SK-N-SH (cell line): Measurements from ENCODE around the gene EIF5. TPM values are rescaled to one million over a fixed set of nuclear protein-coding genes. Genes with fewer than 3 reads are reported as not detected.

Experiments
- CTCF ChIA-PET: fragments of 300-600, 350-600 bp; formaldehyde crosslinking; extraction: SDS; loops from one replicate; lab custom pipeline; 2021; lab: Yijun Ruan, JAX
- POLR2A ChIA-PET: fragments of 350-600 bp; sonication (Branson Sonifier 250); formaldehyde crosslinking; extraction: SDS; loops from one replicate; lab custom pipeline; 2020; ENCODE audit warnings: antibody characterized with exemption, inconsistent platforms; lab: Yijun Ruan, JAX
- DNase-seq: peaks from one replicate; pipeline ENCODE4 v3.0.0; 2012
- H2AFZ ChIP-seq: fragments of 200-600 bp; sonication (generic); 2 replicates; pipeline ENCODE4 v1.8.1; 2016; ENCODE audit warnings: antibody characterized with exemption, mild to moderate bottlenecking, low read depth
- H3F3A ChIP-seq: fragments of 200-600 bp; sonication (generic); replicated peaks from 2 replicates; pipeline ENCODE3; 2016; ENCODE audit warnings: antibody characterized with exemption, mild to moderate bottlenecking; ENCODE audit not compliant: insufficient read depth
- H3K27ac ChIP-seq, 2 experiments: fragments of 200-500 bp in 1 of 2; fragments of 200-600 bp in 1 of 2; sonication (Bioruptor generic) in 1 of 2; sonication (generic), shearing (Covaris generic) in 1 of 2; 2 replicates each; pipeline versions ENCODE4 v1.5.1 to v1.6.1; 2014 to 2016; ENCODE audit warnings: low read depth in 2 of 2, inconsistent platforms in 1 of 2, low read length in 1 of 2, mild to moderate bottlenecking in 1 of 2, mixed read lengths in 1 of 2
- H3K27me3 ChIP-seq: fragments of 200-600 bp; sonication (generic), shearing (Covaris generic); 2 replicates; pipeline ENCODE4 v1.6.1; 2016; ENCODE audit warnings: mixed run types; ENCODE audit not compliant: insufficient read depth
- H3K36me3 ChIP-seq, 2 experiments: fragments of 200-500 bp in 1 of 2; fragments of 200-600 bp in 1 of 2; sonication (Bioruptor generic) in 1 of 2; sonication (generic) in 1 of 2; replicated peaks in 1 of 2; 2 replicates each; pipeline versions ENCODE3 to v1.5.1; 2014 to 2016; ENCODE audit warnings: low read length in 1 of 2, mild to moderate bottlenecking in 1 of 2; ENCODE audit not compliant: insufficient read depth in 2 of 2, control insufficient read depth in 1 of 2
- H3K4me1 ChIP-seq, 2 experiments: fragments of 200-500 bp in 1 of 2; fragments of 200-600 bp in 1 of 2; sonication (Bioruptor generic) in 1 of 2; sonication (generic), shearing (Covaris generic) in 1 of 2; 2 replicates each; pipeline versions ENCODE4 v1.5.1 to v1.6.1; 2014 to 2016; ENCODE audit warnings: low read depth in 1 of 2, low read length in 1 of 2, mixed run types in 1 of 2; ENCODE audit not compliant: insufficient read depth in 2 of 2, control insufficient read depth in 1 of 2
- H3K4me2 ChIP-seq: fragments of 200-600 bp; sonication (generic), shearing (Covaris generic); 2 replicates; pipeline ENCODE4 v1.6.1; 2017; ENCODE audit warnings: mixed run types
- H3K4me3 ChIP-seq, 2 experiments: fragments of 200-500 bp in 1 of 2; fragments of 200-600 bp in 1 of 2; sonication (Bioruptor generic) in 1 of 2; sonication (generic), shearing (Covaris generic) in 1 of 2; 2 replicates each; pipeline versions ENCODE4 v1.5.1 to v1.8.1; 2014 to 2016; ENCODE audit warnings: low read depth in 2 of 2, inconsistent platforms in 1 of 2, low read length in 1 of 2, mild to moderate bottlenecking in 1 of 2, mixed read lengths in 1 of 2, moderate library complexity in 1 of 2
- H3K79me2 ChIP-seq: fragments of 200-600 bp; sonication (generic); 2 replicates; pipeline ENCODE4 v1.8.1; 2017; ENCODE audit warnings: mild to moderate bottlenecking; ENCODE audit not compliant: insufficient read depth
- H3K9ac ChIP-seq: fragments of 200-600 bp; sonication (generic); 2 replicates; pipeline ENCODE4 v1.6.1; 2017; ENCODE audit warnings: mixed run types
- H3K9me2 ChIP-seq: fragments of 200-600 bp; sonication (generic); 2 replicates; pipeline ENCODE4 v1.6.1; 2017; ENCODE audit warnings: mixed run types
- H3K9me3 ChIP-seq: fragments of 200-600 bp; sonication (generic); 2 replicates; pipeline ENCODE4 v1.6.1; 2017; ENCODE audit warnings: mixed run types, mild to moderate bottlenecking, moderate library complexity
- H4K20me1 ChIP-seq: fragments of 200-600 bp; sonication (generic); 2 replicates; pipeline ENCODE4 v1.6.1; 2017; ENCODE audit warnings: mild to moderate bottlenecking, mixed run types; ENCODE audit not compliant: insufficient read depth
- CHD2 ChIP-seq: fragments of 150-350 bp; IDR thresholded peaks from 2 replicates; pipeline ENCODE4 v1.6.1; 2018; ENCODE audit warnings: low read length; ENCODE audit not compliant: partially characterized antibody
- EP300 ChIP-seq, 2 experiments: IDR thresholded peaks; 2 replicates each; pipeline versions ENCODE4 v1.4.0 to v1.6.1; 2012; ENCODE audit warnings: borderline replicate concordance in 1 of 2, low read depth in 1 of 2, low read length in 1 of 2
- EZH2phosphoT487 ChIP-seq: fragments of 200-600 bp; sonication (generic); IDR thresholded peaks from 2 replicates; pipeline ENCODE4 v1.6.1; 2017; ENCODE audit warnings: low read depth, mixed run types, mild to moderate bottlenecking, antibody characterized with exemption, moderate library complexity, borderline replicate concordance
- FOSL2 ChIP-seq: IDR thresholded peaks from 2 replicates; pipeline ENCODE4 v1.4.0; 2012; ENCODE audit warnings: low read depth, mild to moderate bottlenecking, moderate library complexity, borderline replicate concordance
- FOXJ3 ChIP-seq: sonication (generic); formaldehyde crosslinking; IDR thresholded peaks from 2 replicates; pipeline ENCODE4 v1.5.1; 2020; ENCODE audit warnings: mild to moderate bottlenecking, missing genetic modification reagents
- GABPA ChIP-seq: IDR thresholded peaks from 2 replicates; pipeline ENCODE4 v1.4.0; 2012; ENCODE audit warnings: low read depth, mild to moderate bottlenecking
- MEF2A ChIP-seq: IDR thresholded peaks from 2 replicates; pipeline ENCODE4 v1.4.0; 2012; ENCODE audit warnings: low read depth, borderline replicate concordance
- NRF1 ChIP-seq: IDR thresholded peaks from 2 replicates; pipeline ENCODE4 v1.6.1; 2012; ENCODE audit warnings: low read depth, mild to moderate bottlenecking, low read length
- RAD21 ChIP-seq: IDR thresholded peaks from 2 replicates; pipeline ENCODE4 v1.6.1; 2012; ENCODE audit warnings: mild to moderate bottlenecking, low read length
- RCOR1 ChIP-seq: fragments of 150-350 bp; IDR thresholded peaks from 2 replicates; pipeline ENCODE4 v1.6.1; 2017; ENCODE audit warnings: antibody characterized with exemption, low read length
- SMC3 ChIP-seq: IDR thresholded peaks from 2 replicates; pipeline ENCODE4 v1.6.1; 2012; ENCODE audit warnings: low read depth, low read length, improper control_type of control experiment
- WGBS: methylation state at CpG from one replicate; pipeline ENCODE4 v1.1.6; 2017; ENCODE audit warnings: low lambda C conversion rate; 5-methylcytosine and 5-hydroxymethylcytosine counted together
- polyA plus RNA-seq, 3 experiments: library from polyadenylated mRNA; depleted of rRNA; stranded (reverse); fragments of >200 nt; gene quantifications; 2 replicates each; pipeline ENCODE4 v1.2.3, GENCODE V29; 2012
- TF ChIP-seq, protein P1 (sequence below): IDR thresholded peaks from 2 replicates; pipeline ENCODE4 v1.6.1; 2012; ENCODE audit warnings: mild to moderate bottlenecking, low read depth, low read length, moderate library complexity
- TF ChIP-seq, protein P2 (sequence below): IDR thresholded peaks from 2 replicates; pipeline ENCODE4 v1.4.0; 2012; ENCODE audit warnings: low read depth, borderline replicate concordance
- TF ChIP-seq, protein P3 (sequence below): fragments of 150-350 bp; IDR thresholded peaks from 2 replicates; pipeline ENCODE4 v1.6.1; 2016; ENCODE audit warnings: mild to moderate bottlenecking, low read depth, low read length

The EIF5 gene
- polyA plus RNA-seq, 1 of the 3 experiments (the other 2 are of a cell fraction) = 127 TPM

DNA sequence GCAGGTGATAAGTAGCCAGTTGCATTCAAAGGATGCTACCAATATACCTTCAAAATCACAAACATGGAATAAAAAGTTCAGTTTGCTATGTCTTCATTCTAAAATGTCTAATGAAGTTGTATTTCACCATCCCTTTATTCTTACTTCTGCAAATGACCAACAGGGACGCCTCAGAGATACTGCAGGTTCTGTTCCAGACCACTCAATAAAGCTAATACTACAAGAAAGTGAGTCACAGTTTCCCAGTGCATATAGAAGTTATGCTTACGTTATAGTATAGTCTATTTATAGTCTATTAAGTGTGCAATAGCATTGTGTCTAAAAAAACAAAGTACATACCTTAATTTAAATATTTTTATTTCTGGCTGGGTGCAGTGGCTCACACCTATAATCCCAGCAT, 29.3 kb upstream of the EIF5 start:
- CTCF ChIA-PET = interaction anchor here (4.2 kb wide), 1 partner anchor 12 kb away, joined by 20 read pairs; no protein-coding TSS in a partner anchor
- no peak overlapping the region for H3K4me2 ChIP-seq
- no peaks in the 10 kb centered on the region for H3K9me3 ChIP-seq
- H3K79me2 ChIP-seq = no peaks in the 10 kb centered on the region
- POLR2A ChIA-PET = no interaction called here
- no peak for TF ChIP-seq MEF2A
- TF ChIP-seq, protein P1, sequence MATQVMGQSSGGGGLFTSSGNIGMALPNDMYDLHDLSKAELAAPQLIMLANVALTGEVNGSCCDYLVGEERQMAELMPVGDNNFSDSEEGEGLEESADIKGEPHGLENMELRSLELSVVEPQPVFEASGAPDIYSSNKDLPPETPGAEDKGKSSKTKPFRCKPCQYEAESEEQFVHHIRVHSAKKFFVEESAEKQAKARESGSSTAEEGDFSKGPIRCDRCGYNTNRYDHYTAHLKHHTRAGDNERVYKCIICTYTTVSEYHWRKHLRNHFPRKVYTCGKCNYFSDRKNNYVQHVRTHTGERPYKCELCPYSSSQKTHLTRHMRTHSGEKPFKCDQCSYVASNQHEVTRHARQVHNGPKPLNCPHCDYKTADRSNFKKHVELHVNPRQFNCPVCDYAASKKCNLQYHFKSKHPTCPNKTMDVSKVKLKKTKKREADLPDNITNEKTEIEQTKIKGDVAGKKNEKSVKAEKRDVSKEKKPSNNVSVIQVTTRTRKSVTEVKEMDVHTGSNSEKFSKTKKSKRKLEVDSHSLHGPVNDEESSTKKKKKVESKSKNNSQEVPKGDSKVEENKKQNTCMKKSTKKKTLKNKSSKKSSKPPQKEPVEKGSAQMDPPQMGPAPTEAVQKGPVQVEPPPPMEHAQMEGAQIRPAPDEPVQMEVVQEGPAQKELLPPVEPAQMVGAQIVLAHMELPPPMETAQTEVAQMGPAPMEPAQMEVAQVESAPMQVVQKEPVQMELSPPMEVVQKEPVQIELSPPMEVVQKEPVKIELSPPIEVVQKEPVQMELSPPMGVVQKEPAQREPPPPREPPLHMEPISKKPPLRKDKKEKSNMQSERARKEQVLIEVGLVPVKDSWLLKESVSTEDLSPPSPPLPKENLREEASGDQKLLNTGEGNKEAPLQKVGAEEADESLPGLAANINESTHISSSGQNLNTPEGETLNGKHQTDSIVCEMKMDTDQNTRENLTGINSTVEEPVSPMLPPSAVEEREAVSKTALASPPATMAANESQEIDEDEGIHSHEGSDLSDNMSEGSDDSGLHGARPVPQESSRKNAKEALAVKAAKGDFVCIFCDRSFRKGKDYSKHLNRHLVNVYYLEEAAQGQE = no peak
- H3K27me3 ChIP-seq = no peaks in the 10 kb centered on the region
- 48% methylated on average over 2 of the region's 2 CpGs for WGBS
- no peaks in the 10 kb centered on the region for H3F3A ChIP-seq
- no peaks in the 10 kb centered on the region for H3K4me1 ChIP-seq
- no peaks in the 10 kb centered on the region for H3K36me3 ChIP-seq
- no peak overlapping the region for H3K4me3 ChIP-seq
- H3K27ac ChIP-seq = no peak overlapping the region
- no peaks in the 10 kb centered on the region for H4K20me1 ChIP-seq
- no peak overlapping the region for H3K9ac ChIP-seq
- no peak for DNase-seq
- no peaks in the 10 kb centered on the region for H3K9me2 ChIP-seq
- no peak overlapping the region for H2AFZ ChIP-seq

DNA sequence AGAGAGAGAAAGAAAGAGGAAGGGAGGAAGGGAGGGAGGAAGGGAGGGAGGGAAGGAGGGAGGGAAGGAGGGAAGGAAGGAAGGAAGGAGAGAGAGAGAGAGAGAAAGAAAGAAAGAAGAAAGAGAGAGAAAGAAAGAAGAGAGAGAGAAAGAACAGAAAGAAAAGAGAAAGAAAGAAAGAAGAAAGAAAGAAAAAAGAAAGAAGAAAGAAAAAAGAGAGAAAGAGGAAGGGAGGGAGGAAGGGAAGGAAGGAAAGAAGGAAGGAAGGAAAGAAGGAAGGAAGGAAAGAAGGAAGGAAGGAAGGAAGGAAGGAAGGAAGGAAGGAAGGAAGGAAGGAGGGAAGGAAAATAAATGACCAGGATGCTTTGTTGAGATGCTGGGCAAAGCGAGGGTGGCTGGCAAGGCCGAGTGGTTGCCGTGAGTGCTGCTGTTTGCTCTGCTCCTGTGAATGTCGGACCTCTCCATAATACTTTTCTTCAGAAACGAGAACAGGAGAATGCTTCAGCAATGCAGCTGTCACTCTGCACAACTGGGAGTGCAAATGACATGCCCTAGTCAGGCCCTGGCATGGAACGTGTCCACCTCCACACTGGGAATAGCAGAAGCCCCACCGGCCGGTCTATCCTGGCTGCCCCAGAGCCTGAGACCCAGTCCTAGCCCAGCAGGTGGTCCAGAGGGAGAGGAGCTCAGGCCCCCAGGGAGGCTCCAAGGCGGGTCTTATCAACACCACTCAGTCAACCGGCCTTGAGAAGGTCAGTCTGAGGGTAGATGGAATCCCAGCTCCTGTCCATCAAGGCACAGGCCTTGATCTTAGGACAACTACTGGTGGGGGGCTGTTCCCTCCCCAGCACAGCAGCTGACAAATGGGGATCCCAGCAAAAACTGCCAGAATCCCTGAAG, 25.1 kb upstream of the EIF5 start:
- H2AFZ ChIP-seq = no peak overlapping the region
- H3K36me3 ChIP-seq = no peaks in the 10 kb centered on the region
- H4K20me1 ChIP-seq = no peaks in the 10 kb centered on the region
- no peaks in the 10 kb centered on the region for H3K9me2 ChIP-seq
- WGBS = 75% methylated on average over 8 of the region's 10 CpGs
- no peaks in the 10 kb centered on the region for H3K27me3 ChIP-seq
- CTCF ChIA-PET = interaction anchor here (0.6 to 3.7 kb wide), 3 partner anchors 16 to 204 kb away, joined by 3 to 15 read pairs (median 13); no protein-coding TSS in a partner anchor
- no peak overlapping the region for H3K9ac ChIP-seq
- no peaks in the 10 kb centered on the region for H3F3A ChIP-seq
- DNase-seq = no peak
- no peak overlapping the region for H3K4me2 ChIP-seq
- H3K4me1 ChIP-seq = no peaks in the 10 kb centered on the region
- POLR2A ChIA-PET = no interaction called here
- no peak overlapping the region for H3K4me3 ChIP-seq
- H3K9me3 ChIP-seq = no peaks in the 10 kb centered on the region
- H3K27ac ChIP-seq = no peak overlapping the region
- no peaks in the 10 kb centered on the region for H3K79me2 ChIP-seq
- TF ChIP-seq RCOR1 (no peak), EP300 (IDR thresholded peaks at IDR 0.05; ENCODE audit: borderline replicate concordance in 1 of 2, low read depth in 1 of 2, low read length in 1 of 2) (no peak), NRF1 (no peak), FOSL2 (no peak), MEF2A (no peak), RAD21 (no peak), GABPA (no peak), EZH2phosphoT487 (no peak), CHD2 (no peak), FOXJ3 (CRISPR knock-in tag) (no peak), SMC3 (no peak)
- TF ChIP-seq, protein P2, sequence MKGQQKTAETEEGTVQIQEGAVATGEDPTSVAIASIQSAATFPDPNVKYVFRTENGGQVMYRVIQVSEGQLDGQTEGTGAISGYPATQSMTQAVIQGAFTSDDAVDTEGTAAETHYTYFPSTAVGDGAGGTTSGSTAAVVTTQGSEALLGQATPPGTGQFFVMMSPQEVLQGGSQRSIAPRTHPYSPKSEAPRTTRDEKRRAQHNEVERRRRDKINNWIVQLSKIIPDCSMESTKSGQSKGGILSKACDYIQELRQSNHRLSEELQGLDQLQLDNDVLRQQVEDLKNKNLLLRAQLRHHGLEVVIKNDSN = no peak
- TF ChIP-seq, protein P3, sequence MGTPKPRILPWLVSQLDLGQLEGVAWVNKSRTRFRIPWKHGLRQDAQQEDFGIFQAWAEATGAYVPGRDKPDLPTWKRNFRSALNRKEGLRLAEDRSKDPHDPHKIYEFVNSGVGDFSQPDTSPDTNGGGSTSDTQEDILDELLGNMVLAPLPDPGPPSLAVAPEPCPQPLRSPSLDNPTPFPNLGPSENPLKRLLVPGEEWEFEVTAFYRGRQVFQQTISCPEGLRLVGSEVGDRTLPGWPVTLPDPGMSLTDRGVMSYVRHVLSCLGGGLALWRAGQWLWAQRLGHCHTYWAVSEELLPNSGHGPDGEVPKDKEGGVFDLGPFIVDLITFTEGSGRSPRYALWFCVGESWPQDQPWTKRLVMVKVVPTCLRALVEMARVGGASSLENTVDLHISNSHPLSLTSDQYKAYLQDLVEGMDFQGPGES = no peak
- TF ChIP-seq, protein P1 = no peak
- TF ChIP-seq, all 33 proteins: peak for 0
